Right renal pelvis (tissue), 4 donors: ENCODE results near the gene DEFB125. TPM values are rescaled to one million over a fixed set of nuclear protein-coding genes. Genes with fewer than 3 reads are reported as not detected.
"Not testable (repeated sequence)": the region's sequence is repeated elsewhere in the genome, so short reads cannot be mapped to it uniquely, and the experiment has no call there.

ENCODE experiments used
- DNase-seq, 4 donors: peaks; one replicate each; pipeline ENCODE4 v3.0.0-alpha.2; 2013; ENCODE audit warnings: low read depth in 4 of 4, low spot score in 3 of 4, missing footprints in 1 of 4
- polyA plus RNA-seq, 4 donors: library from polyadenylated mRNA; unstranded; fragments of 120-200 nt; gene quantifications; one replicate each; pipeline ENCODE4 v1.2.1, GENCODE V29; 2013; ENCODE audit not compliant: insufficient read length in 4 of 4

DEFB125 gene, protein sequence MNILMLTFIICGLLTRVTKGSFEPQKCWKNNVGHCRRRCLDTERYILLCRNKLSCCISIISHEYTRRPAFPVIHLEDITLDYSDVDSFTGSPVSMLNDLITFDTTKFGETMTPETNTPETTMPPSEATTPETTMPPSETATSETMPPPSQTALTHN
- polyA plus RNA-seq: not detected

GRCh38 chr20:87401-87800 is at the start of gene DEFB125:
DEFB125 (plus strand) TSS chr20:87672; CDS start chr20:87710, 38 bp downstream.
- DNase-seq: no peak

DNA sequence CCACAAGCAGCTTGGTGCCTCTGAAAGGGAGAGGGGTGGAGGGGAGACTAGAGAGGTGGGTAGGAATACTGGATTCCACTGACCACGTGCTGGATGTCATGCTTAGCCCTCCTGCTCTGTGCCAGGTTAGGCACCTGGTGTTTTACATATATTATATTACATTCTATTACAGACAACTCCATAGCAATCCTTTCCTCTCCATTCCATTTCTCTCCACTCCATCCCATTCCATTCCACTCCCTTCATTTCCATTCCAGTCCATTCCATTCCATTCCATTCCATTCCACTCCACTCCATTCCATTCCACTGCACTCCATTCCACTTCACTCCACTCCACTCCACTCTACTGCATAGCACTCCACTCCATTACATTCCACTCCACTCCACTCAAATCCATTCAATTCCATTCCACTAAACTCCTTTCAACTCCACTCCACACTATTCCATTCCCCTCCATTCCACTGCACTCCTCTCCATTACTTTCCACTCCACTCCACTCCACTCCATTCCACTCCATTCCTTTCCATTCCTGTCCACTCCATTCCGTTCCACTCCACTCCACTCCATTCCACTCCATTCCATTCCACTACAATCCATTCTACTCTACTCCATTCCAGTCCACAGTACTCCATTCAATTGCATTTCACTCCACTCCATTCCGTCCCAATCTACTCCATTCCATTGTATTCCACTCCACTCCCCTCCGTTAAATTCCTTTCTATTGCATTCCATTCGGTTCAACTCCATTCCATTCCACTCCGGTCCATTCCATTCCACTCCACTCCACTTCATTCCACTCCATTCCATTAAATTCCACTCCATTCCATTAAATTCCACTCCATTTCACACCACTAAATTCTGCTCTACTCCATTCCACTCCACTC is 27.2 kb upstream of the DEFB125 start:
- DNase-seq: no peak

DNA sequence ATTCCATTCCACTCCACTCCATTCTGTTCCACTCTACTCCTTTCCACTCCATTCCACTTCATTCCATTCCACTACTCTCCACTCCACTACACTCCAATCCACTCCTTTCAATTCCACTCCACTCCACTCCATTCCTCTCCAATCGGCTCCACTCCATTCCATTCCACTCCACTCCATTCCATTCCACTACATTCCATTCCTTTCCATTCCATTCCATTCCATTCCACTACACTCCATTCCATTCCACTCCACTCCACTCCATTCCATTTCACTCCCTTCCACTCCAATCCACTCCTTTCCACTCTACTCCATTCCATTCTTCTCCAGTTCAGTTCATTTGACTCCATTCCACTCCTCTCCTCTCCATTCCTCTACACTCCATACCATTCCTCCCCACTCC is 26.2 kb upstream of the DEFB125 start:
- DNase-seq: no peak

DNA sequence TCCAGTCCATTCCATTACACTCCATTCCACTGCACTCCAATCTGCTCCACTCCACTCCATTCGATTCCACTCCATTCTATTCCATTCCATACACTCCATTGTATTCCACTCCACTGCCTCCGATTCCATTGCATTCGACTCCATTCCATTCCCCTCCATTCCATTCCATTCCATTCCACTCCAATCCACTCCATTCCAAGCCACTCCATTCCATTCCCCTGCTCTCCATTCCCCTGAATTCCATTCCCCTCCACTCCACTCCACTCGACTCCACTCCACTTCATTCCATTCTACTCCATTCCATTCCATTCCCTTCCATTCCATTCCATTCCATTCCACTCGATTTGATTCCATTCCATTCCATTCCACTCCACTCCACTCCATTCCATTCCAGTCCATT is 25.7 kb upstream of the DEFB125 start:
- no peak for DNase-seq

GRCh38 chr20:62487-62886 is 25.0 kb upstream of the DEFB125 start:
- no peak for DNase-seq

GRCh38 chr20:64026-64603 is 23.4 kb upstream of the DEFB125 start:
- no peak for DNase-seq

- DNase-seq: no peak
Measured at GRCh38 chr20:64766-65322, 22.6 kb upstream of the DEFB125 start.

DNA sequence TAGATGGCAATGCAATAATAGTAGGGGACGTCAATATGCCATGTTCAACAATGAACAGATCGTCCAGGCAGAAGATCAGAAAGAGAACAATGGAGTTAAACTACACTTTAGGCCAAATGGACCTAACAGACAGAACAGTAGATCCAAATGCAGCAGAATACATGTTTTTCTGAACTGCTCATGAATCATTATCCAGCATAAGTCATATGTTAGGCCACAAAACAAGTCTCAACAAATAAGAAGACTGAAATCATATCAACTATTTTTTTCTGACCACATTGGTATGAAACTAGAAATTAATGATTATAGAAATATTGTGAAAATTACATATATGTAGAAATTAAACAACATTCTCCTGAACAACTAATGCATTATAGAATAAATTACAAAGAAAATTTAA is 10.2 kb upstream of the DEFB125 start:
- no peak for DNase-seq

GRCh38 chr20:78338-78737 is 9.1 kb upstream of the DEFB125 start:
- no peak for DNase-seq

DNA sequence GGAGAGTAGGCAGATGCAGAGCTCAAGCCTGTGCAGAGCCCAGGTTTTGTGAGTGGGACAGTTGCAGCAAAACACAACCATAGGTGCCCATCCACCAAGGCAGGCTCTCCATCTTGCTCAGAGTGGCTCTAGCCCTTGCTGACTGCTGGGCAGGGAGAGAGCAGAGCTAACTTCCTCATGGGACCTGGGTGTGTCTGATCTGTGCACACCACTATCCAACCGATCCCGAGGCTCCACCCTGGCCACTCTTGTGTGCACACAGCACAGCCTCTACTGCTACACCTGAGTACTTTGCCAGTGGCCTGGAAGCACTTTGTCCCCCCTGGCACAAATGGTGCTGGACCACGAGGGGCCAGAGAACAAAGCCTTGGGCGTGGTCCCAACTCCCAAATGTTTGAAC is 7.9 kb upstream of the DEFB125 start:
- no peak for DNase-seq

DNA sequence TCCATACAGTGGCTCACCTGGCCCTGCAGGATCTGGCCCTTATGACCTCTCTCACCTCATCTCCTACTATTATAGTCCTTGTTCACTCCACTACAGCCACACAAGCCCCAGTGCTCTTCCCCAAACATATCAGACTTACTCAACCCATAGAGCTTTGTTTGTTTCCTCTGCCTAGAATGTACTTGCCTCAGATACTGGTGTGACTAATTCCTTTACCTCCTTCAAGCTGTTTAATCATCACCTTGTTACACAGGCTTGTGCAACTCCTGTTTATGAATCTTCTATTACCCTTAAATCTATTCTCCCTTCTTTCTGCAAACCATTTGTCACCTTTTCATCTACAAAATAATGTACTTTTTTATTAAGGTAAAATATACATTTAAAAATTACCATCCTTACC is 3.2 kb downstream of the DEFB125 start:
- no peak for DNase-seq

DNA sequence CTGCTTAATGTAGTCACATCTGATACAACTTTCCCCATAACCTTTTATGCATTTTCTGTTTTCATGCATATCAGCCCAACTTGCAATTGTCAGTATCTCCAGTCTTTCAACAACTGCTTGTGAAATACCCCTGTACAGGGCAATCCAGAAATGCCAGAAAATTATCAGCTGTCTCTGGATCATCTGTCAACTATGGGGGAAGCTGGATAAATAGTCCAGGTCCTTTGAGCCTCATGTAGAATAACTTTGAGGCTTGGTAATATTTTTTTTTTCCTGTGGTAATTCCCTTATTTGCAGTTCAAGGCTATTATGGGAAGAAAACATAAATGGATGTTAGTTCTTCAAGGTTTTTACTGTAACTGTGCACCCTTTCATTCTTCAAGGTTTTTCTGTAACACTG is 6.2 kb downstream of the DEFB125 start:
- DNase-seq: no peak

- DNase-seq: no peak
Measured at GRCh38 chr20:95215-95614, 7.7 kb downstream of the DEFB125 start.

- not testable (repeated sequence) for DNase-seq
Measured at GRCh38 chr20:97691-98090, 10.2 kb downstream of the DEFB125 start.

DNA sequence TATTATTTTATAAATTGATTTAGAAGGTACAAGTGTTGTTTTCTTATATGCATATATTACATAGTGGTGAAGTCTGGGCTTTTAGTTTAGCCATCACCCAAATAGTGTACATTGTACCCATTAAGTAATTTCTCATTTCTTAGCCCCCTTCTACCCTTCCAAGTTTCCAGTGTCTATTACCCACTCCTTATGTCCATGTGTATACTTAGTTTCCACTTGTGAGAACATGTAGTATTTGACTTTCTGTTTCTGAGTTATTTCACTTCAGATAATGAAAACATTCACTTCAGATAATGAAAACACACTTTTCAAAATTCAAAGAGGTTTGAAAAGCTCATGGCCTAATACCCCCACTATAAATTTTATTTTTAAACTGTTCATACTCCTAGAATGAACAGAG is 14.5 kb downstream of the DEFB125 start:
- no peak for DNase-seq

DNA sequence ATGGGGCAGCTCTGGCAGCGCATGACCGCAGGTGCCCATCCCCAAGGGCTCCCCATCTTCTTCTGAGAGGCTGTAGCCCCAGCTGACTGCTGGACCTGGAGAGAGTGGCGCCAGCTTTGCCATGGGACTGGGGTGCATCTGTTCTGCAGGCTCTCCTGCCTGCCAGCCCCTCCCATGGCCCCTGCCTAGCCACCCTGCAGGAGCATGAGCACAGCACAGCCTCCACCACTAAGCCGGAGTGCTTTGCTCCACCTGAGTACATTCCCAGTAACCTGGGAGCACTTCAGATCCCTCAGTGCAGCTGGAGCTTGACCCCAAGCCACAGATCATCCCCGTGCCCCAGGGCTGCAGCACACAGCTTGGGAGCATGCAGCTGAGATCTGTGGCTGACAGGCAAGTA is 16.0 kb downstream of the DEFB125 start:
- no peak for DNase-seq

GRCh38 chr20:112396-112795 is 24.9 kb downstream of the DEFB125 start:
- no peak for DNase-seq

DNA sequence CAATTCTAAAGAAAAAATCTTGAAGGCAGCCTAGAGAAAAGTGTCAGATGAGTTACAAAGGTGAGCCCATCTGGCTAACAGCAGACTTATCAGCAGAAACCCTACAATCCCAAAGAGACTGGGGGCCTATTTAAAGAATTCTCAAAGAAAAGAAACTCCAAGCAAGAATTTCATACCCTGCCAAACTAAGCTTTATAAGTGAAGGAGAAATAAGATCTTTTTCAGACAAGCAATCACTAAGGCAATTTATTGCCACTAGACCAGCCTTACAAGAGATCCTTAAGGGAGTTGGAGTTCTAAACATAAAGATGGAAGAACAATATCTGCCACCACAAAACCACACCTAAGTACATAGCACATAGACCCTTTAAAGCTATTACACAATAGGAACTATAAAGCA is 30.0 kb downstream of the DEFB125 start:
- DNase-seq: no peak

DNA sequence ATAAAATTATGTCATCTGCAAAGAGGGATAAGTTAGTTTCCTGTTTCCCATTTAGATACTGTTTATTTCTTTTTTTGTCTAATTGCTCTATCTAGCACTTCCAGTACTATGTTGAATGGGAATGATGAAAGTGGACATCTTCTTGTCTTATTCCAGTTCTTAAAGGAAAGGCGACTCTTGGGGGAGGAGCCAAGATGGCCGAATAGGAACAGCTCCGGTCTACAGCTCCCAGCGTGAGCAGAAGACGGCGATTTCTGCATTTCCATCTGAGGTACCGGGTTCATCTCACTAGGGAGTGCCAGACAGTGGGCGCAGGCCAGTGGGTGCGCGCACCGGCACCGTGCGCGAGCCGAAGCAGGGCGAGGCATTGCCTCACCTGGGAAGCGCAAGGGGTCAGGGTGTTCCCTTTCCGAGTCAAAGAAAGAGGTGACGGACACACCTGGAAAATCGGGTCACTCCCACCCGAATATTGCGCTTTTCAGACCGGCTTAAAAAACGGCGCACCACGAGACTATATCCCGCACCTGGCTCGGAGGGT is 42.4 kb downstream of the DEFB125 start:
- not testable (repeated sequence) for DNase-seq

- no peak for DNase-seq
Measured at GRCh38 chr20:137668-138490, 50.4 kb downstream of the DEFB125 start.
